ENCODE measurements around the gene PLLP. TPM values are rescaled to one million over a fixed set of nuclear protein-coding genes. Genes with fewer than 3 reads are reported as not detected.
"Not testable (repeated sequence)": the region's sequence is repeated elsewhere in the genome, so short reads cannot be mapped to it uniquely, and the experiment has no call there.

The PLLP gene
- total RNA-seq, 2 donors from 2014 or later: 5.9 to 9.1 TPM

DNA sequence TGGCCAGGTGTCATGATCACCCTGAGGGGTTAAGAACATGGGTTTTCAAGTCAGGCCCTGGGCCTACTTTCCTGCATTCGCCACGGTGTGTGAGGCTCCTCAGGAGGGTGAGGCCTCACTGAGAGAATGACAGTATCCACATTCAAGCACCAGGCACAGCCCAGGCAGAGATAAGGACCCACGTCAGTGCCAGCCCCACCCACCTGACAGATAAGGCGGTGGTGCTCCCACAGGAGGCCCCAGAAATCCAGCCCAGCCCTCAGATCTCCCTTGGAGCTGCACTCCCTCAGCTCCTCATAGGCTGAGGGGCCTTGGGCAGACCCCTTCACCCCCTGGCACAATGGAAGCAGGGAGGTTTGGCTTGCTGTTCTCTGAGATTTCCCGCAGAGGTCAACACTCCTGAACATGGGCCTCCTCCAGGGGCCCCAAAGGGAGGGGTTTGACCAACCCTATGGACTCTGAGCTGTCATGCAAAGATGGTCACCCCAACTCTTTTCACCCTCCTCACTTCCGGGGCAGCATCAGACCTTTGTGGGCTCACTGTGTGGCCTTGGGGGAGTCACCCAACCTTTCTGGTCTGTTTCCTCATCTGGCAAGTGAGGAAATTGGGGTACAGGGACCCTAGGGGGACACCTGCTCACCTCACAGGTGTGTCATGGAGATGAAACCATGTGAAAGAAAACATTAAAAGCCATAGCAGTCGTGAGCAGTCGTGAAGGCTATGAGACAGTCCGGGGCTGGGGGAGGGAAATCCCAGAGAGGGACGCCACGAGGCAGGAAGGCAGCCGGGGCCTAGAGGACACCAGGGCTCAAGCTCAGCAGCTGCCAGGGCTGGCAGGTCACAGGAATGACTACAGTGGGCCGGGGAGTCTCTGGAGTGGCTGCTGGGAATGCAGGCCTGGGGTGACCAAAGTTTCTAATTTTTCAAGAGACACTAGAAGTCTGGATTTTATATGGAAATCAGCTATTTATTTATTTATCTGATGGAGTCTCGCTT lies 15.4 kb downstream of the PLLP start:
- Histone ChIP-seq H3K27me3 (ENCODE audit: control insufficient read depth, insufficient read depth, low read length, poor library complexity, severe bottlenecking) (no peaks in the 10 kb centered on the region), H3K27ac (ENCODE audit: low read depth, low read length) (no peak overlapping the region), H3K4me3 (ENCODE audit: low read length) (no peak overlapping the region), H3K4me1 (ENCODE audit: control insufficient read depth, insufficient read depth, low read length) (peaks cover 15% of the 10 kb centered on the region), H3K9ac (ENCODE audit: extremely low read depth, low read length, poor library complexity, severe bottlenecking) (peak overlapping the region; percentile 16), H3K36me3 (ENCODE audit: control insufficient read depth, insufficient read depth, low read length) (no peaks in the 10 kb centered on the region), H3K9me3 (ENCODE audit: control insufficient read depth, low read length) (no peaks in the 10 kb centered on the region)
- peaks cover 25% of the 10 kb centered on the region for H3K4me1 Mint-ChIP-seq
- no peak overlapping the region for H3K4me3 Mint-ChIP-seq
- no peaks in the 10 kb centered on the region for H3K9me3 Mint-ChIP-seq
- H3K36me3 Mint-ChIP-seq (ENCODE audit: low read depth): no peaks in the 10 kb centered on the region
- peak; percentile 81 for DNase-seq
- 76 to 81% methylated on average over 12 to 14 of the region's 14 CpGs for WGBS, 2 experiments (ENCODE audit: insufficient coverage in 1 of 2, insufficient read length in 1 of 2)
- no peaks in the 10 kb centered on the region for H3K27me3 Mint-ChIP-seq (ENCODE audit: insufficient read depth)
- peak overlapping the region; percentile 72 for H3K27ac Mint-ChIP-seq
- TF ChIP-seq, protein P1, sequence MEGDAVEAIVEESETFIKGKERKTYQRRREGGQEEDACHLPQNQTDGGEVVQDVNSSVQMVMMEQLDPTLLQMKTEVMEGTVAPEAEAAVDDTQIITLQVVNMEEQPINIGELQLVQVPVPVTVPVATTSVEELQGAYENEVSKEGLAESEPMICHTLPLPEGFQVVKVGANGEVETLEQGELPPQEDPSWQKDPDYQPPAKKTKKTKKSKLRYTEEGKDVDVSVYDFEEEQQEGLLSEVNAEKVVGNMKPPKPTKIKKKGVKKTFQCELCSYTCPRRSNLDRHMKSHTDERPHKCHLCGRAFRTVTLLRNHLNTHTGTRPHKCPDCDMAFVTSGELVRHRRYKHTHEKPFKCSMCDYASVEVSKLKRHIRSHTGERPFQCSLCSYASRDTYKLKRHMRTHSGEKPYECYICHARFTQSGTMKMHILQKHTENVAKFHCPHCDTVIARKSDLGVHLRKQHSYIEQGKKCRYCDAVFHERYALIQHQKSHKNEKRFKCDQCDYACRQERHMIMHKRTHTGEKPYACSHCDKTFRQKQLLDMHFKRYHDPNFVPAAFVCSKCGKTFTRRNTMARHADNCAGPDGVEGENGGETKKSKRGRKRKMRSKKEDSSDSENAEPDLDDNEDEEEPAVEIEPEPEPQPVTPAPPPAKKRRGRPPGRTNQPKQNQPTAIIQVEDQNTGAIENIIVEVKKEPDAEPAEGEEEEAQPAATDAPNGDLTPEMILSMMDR (conservative IDR thresholded peaks at IDR 0.05): no peak

DNA sequence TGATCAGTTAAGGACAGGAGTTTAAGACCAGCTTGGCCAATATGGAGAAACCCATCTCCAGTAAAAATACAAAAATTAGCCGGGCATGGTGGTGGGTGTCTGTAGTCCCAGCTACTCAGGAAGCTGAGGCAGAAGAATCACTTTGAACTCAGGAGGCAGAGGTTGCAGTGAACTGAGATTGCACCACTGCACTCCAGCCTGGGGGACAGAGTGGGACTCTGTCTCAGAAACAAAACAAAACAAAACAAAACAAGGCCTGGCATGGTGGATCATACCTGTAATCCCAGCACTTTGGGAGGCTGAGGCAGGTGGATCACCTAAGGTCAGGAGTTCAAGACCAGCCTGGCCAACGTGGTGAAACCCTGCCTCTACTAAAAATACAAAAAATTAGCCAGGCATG lies 17.1 kb downstream of the PLLP start:
- H3K4me3 ChIP-seq (ENCODE audit: low read length); H3K4me3 Mint-ChIP-seq; H3K27me3 ChIP-seq (ENCODE audit: control insufficient read depth, insufficient read depth, low read length, poor library complexity, severe bottlenecking); DNase-seq; H3K27me3 Mint-ChIP-seq (ENCODE audit: insufficient read depth); H3K9ac ChIP-seq (ENCODE audit: extremely low read depth, low read length, poor library complexity, severe bottlenecking); H3K9me3 Mint-ChIP-seq; H3K27ac ChIP-seq (ENCODE audit: low read depth, low read length); H3K36me3 Mint-ChIP-seq (ENCODE audit: low read depth); H3K27ac Mint-ChIP-seq; H3K36me3 ChIP-seq (ENCODE audit: control insufficient read depth, insufficient read depth, low read length); H3K9me3 ChIP-seq (ENCODE audit: control insufficient read depth, low read length): not testable (repeated sequence)
- 89 to 90% methylated on average over 1 to 2 of the region's 2 CpGs for WGBS, 2 experiments (ENCODE audit: insufficient coverage in 1 of 2, insufficient read length in 1 of 2)
- H3K4me1 Mint-ChIP-seq: peaks cover 21% of the 10 kb centered on the region
- H3K4me1 ChIP-seq (ENCODE audit: control insufficient read depth, insufficient read depth, low read length): peaks cover 15% of the 10 kb centered on the region

DNA sequence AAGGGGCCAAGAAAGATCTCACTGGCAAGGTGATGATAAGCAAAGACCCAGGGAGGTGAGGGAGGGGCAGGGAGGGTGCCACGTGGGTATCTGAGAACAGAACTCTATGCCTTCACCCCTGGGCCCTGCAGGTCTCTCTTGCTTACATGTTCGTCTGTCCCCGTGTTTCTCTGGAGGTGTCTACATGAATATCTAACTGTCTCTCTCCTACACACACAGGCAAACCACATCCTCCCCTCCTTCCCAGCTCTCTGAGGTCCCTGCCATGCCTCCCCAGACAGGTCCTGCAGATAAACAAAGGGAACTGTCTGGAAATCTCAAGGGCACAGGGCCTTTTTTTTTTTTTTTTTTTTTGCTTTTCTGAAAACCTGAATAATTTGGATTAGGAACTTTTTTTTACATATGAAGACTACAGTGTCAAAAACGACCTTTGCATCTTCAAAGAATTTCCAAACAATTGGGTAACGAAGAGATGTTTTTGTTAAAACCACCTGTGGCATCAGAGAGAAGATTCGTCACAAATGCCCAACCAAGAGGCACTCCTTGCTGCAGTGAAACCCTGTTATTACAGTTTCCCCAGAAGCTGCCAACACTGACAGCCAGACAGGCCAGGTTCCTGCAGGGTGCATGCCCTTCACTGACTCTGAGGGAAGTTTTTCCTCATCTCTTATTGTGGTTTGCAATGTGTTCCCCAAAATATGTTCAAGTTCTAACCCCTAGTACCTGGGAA lies 17.8 kb downstream of the PLLP start:
- Histone ChIP-seq H3K4me1 (ENCODE audit: control insufficient read depth, insufficient read depth, low read length) (peaks cover 15% of the 10 kb centered on the region), H3K9ac (ENCODE audit: extremely low read depth, low read length, poor library complexity, severe bottlenecking) (no peak overlapping the region), H3K4me3 (ENCODE audit: low read length) (no peak overlapping the region), H3K27me3 (ENCODE audit: control insufficient read depth, insufficient read depth, low read length, poor library complexity, severe bottlenecking) (no peaks in the 10 kb centered on the region), H3K27ac (ENCODE audit: low read depth, low read length) (no peak overlapping the region), H3K9me3 (ENCODE audit: control insufficient read depth, low read length) (no peaks in the 10 kb centered on the region), H3K36me3 (ENCODE audit: control insufficient read depth, insufficient read depth, low read length) (no peaks in the 10 kb centered on the region)
- H3K9me3 Mint-ChIP-seq: no peaks in the 10 kb centered on the region
- 71 to 74% methylated on average over 5 to 6 of the region's 6 CpGs for WGBS, 2 experiments (ENCODE audit: insufficient coverage in 1 of 2, insufficient read length in 1 of 2)
- no peak for DNase-seq
- no peak overlapping the region for H3K27ac Mint-ChIP-seq
- H3K4me3 Mint-ChIP-seq: no peak overlapping the region
- TF ChIP-seq, protein P1 (conservative IDR thresholded peaks at IDR 0.05): no peak
- no peaks in the 10 kb centered on the region for H3K27me3 Mint-ChIP-seq (ENCODE audit: insufficient read depth)
- peaks cover 20% of the 10 kb centered on the region for H3K4me1 Mint-ChIP-seq
- no peaks in the 10 kb centered on the region for H3K36me3 Mint-ChIP-seq (ENCODE audit: low read depth)
